ENCODE data around the gene UBE2I.
"Not testable (repeated sequence)": the region's sequence is repeated elsewhere in the genome, so short reads cannot be mapped to it uniquely, and the experiment has no call there.

The UBE2I gene

GRCh38 chr16:1293921-1294656 lies 15.3 kb upstream of the UBE2I start:
- no peak for DNase-seq (ENCODE audit: low spot score)

- DNase-seq (ENCODE audit: low spot score): no peak
Measured at GRCh38 chr16:1295465-1295864, 14.0 kb upstream of the UBE2I start.

GRCh38 chr16:1296688-1297017 lies 12.8 kb upstream of the UBE2I start:
- DNase-seq (ENCODE audit: low spot score): not testable (repeated sequence)

- DNase-seq (ENCODE audit: low spot score): no peak
Measured at GRCh38 chr16:1297018-1297696, 12.3 kb upstream of the UBE2I start.

- DNase-seq (ENCODE audit: low spot score): no peak
Measured at GRCh38 chr16:1298406-1298805, 11.0 kb upstream of the UBE2I start.

- DNase-seq (ENCODE audit: low spot score): no peak
Measured at GRCh38 chr16:1299012-1299867, 10.2 kb upstream of the UBE2I start.

GRCh38 chr16:1299868-1300203 lies 9.6 kb upstream of the UBE2I start:
- DNase-seq (ENCODE audit: low spot score): no peak

- peak; percentile 94 for DNase-seq (ENCODE audit: low spot score)
Measured at GRCh38 chr16:1300664-1301476, 8.6 kb upstream of the UBE2I start.

- DNase-seq (ENCODE audit: low spot score): no peak
Measured at GRCh38 chr16:1301562-1301961, 7.9 kb upstream of the UBE2I start.

GRCh38 chr16:1305823-1306222 lies 3.6 kb upstream of the UBE2I start:
- no peak for DNase-seq (ENCODE audit: low spot score)

- DNase-seq (ENCODE audit: low spot score): no peak
Measured at GRCh38 chr16:1306334-1306733, 3.1 kb upstream of the UBE2I start.

GRCh38 chr16:1308036-1308976 lies 1.1 kb upstream of the UBE2I start:
- no peak for DNase-seq (ENCODE audit: low spot score)

GRCh38 chr16:1309888-1310831 lies 724 bp downstream of the UBE2I start:
- DNase-seq (ENCODE audit: low spot score): peak; percentile 85

- DNase-seq (ENCODE audit: low spot score): peak; percentile 43
Measured at GRCh38 chr16:1310832-1311200, 1.4 kb downstream of the UBE2I start.

- DNase-seq (ENCODE audit: low spot score): no peak
Measured at GRCh38 chr16:1311212-1311737, 1.8 kb downstream of the UBE2I start.

- peak; percentile 58 for DNase-seq (ENCODE audit: low spot score)
Measured at GRCh38 chr16:1311738-1312466, 2.5 kb downstream of the UBE2I start.

GRCh38 chr16:1312467-1312816 lies 3.0 kb downstream of the UBE2I start:
- DNase-seq (ENCODE audit: low spot score): no peak

GRCh38 chr16:1312903-1313302 lies 3.5 kb downstream of the UBE2I start:
- DNase-seq (ENCODE audit: low spot score): no peak

- DNase-seq (ENCODE audit: low spot score): no peak
Measured at GRCh38 chr16:1313721-1314369, 4.4 kb downstream of the UBE2I start.
